ENCODE measurements around the gene KRTAP4-11.
"Not testable (repeated sequence)": the region's sequence is repeated elsewhere in the genome, so short reads cannot be mapped to it uniquely, and the experiment has no call there.

Gene KRTAP4-11

DNA sequence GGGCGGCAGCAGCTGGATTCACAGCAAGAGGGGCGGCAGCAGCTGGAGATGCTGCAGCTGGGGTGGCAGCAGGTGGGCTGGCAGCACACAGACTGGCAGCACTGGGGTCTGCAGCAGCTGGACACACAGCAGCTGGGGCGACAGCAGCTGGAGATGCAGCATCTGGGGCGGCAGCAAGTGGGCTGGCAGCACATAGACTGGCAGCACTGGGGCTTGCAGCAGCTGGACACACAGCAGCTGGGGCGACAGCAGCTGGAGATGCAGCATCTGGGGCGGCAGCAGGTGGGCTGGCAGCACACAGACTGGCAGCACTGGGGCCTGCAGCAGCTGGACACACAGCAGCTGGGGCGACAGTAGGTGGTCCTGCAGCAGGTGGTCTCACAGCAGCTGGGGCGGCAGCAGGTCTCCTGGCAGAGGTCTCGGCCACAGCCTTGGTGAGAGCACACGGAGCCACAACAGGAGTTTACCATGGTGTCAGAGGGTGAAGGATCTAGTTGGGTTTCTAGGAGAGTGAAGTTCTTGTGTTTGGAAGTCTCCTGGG is at the start of gene KRTAP4-11:
Gene KRTAP4-11 (minus strand): TSS at position 528 of the 541 bp plus-strand sequence. CDS start 58 bp downstream, at position 470.
- intact Hi-C loops (cut with micrococcal nuclease); H3K9me3 Mint-ChIP-seq; H3K36me3 Mint-ChIP-seq (ENCODE audit: low read depth); H3K4me3 Mint-ChIP-seq: not testable (repeated sequence)
- Mint-ChIP-seq H3K27me3 (peaks cover 11% of the 10 kb centered on the region), H3K4me1 (ENCODE audit: low read depth) (peaks cover 18% of the 10 kb centered on the region), H3K27ac (peak within 1 kb of the TSS; percentile 56)

GRCh38 chr17:41167561-41167960 is 49.4 kb upstream of the KRTAP4-11 start:
- Mint-ChIP-seq H3K27me3 (peaks cover 9% of the 10 kb centered on the region), H3K36me3 (ENCODE audit: low read depth) (no peaks in the 10 kb centered on the region), H3K27ac (no peak overlapping the region), H3K9me3 (no peaks in the 10 kb centered on the region), H3K4me1 (ENCODE audit: low read depth) (no peaks in the 10 kb centered on the region), H3K4me3 (no peak overlapping the region)
- intact Hi-C loops (cut with micrococcal nuclease): no loop called here

DNA sequence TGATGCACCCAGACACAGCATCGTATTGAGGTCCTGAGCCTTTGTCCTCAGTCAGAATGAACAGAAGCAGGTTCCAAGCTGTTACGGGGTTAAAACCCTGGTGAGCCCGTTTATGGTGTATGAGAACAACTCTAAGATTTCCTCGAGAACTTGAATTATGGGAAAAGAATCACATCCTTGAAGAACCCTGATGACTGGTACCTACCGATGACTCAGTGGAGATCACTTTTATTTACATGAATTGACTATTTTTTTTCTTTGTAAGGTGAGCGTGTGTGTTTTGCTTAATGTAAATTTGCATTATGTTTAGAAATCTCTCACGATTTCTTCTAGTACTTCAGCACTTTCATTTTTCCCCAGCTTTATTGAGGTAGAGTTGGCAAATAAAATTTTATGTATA is 45.7 kb upstream of the KRTAP4-11 start:
- Mint-ChIP-seq H3K4me3 (no peak overlapping the region), H3K9me3 (no peaks in the 10 kb centered on the region), H3K4me1 (ENCODE audit: low read depth) (no peaks in the 10 kb centered on the region), H3K36me3 (ENCODE audit: low read depth) (no peaks in the 10 kb centered on the region), H3K27ac (no peak overlapping the region), H3K27me3 (peaks cover 7% of the 10 kb centered on the region)
- intact Hi-C loops (cut with micrococcal nuclease): no loop called here

DNA sequence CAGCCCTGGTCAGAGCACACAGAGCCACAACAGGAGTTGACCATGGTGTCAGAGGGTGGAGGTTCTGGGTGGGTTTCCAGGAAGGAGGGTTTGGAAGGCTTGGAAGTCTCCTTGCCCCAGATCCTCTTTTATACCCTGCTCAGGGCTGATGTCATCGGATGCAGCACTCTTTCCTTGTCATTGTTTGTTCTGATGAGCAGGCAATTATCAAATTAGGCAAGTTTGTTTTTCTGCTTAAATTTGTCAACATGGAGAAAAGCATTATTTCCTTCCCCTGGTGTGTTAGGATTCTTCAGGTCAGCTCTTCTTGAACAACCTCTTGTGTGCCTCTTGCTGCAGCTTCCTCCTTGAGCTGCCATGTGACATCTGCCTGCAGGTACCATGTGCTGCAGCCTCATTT is 42.5 kb upstream of the KRTAP4-11 start, which contains the start of gene KRTAP4-4:
Gene KRTAP4-4 (minus strand): TSS at position 101 of the 400 bp plus-strand sequence. CDS start 57 bp downstream, at position 44.
- H3K27ac Mint-ChIP-seq: no peak within 1 kb of the TSS
- no peaks in the 10 kb centered on the region for H3K36me3 Mint-ChIP-seq (ENCODE audit: low read depth)
- intact Hi-C loops (cut with micrococcal nuclease): no loop called here
- H3K9me3 Mint-ChIP-seq: no peaks in the 10 kb centered on the region
- no peak within 1 kb of the TSS for H3K4me3 Mint-ChIP-seq
- H3K27me3 Mint-ChIP-seq: peaks cover 6% of the 10 kb centered on the region
- H3K4me1 Mint-ChIP-seq (ENCODE audit: low read depth): peaks cover 6% of the 10 kb centered on the region

GRCh38 chr17:41160190-41160589 is 42.0 kb upstream of the KRTAP4-11 start:
- H3K27me3 Mint-ChIP-seq; H3K36me3 Mint-ChIP-seq (ENCODE audit: low read depth); H3K4me1 Mint-ChIP-seq (ENCODE audit: low read depth): not testable (repeated sequence)

DNA sequence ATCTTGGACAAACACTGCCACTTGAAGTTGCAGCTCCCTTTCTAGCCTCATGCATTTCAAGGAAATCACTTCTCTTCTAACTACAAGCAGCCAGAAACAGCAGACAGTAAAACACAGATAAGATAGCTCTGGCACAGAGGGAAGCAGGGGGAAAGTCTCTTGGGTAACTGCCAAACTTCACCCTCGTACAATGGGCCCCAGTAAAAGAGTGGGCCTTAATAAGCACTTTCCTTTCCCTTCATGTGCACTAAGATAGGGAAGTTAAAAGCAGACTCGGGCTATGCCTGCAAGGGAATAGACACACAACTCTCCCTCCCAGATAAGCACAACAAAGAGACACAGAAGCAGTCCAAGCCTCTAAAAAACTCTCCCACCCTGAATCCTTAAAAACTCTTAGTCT is 35.7 kb upstream of the KRTAP4-11 start:
- no peaks in the 10 kb centered on the region for H3K36me3 Mint-ChIP-seq (ENCODE audit: low read depth)
- peaks cover 7% of the 10 kb centered on the region for H3K27me3 Mint-ChIP-seq
- H3K9me3 Mint-ChIP-seq: no peaks in the 10 kb centered on the region
- no peak overlapping the region for H3K27ac Mint-ChIP-seq
- intact Hi-C loops (cut with micrococcal nuclease): no loop called here
- H3K4me3 Mint-ChIP-seq: no peak overlapping the region
- peaks cover 18% of the 10 kb centered on the region for H3K4me1 Mint-ChIP-seq (ENCODE audit: low read depth)

More at GRCh38 chr17:41160190-41160589, 42.0 kb upstream of the KRTAP4-11 start:
- H3K4me3 Mint-ChIP-seq; intact Hi-C loops (cut with micrococcal nuclease); H3K9me3 Mint-ChIP-seq; H3K27ac Mint-ChIP-seq: not testable (repeated sequence)

DNA sequence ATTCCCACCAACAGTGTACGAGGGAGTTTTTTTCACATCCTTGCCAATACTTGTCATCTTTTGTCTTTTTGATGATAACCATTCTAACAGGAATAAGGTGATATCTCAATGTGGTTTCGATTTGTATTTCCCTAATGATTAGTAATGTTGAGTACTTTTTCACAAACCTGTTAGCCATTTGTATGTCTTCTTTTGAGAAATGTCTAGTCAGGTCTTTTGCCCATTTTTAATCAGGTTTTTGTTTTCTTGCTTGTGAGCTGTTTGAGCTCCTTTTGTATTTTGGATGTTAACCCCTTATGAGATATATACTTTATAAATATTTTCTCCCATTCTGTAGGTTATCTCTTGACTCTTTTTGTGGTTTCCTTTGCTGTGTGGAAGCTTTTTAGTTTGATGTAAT is 33.4 kb upstream of the KRTAP4-11 start:
- intact Hi-C loops (cut with micrococcal nuclease): no loop called here
- Mint-ChIP-seq H3K36me3 (ENCODE audit: low read depth) (no peaks in the 10 kb centered on the region), H3K27ac (no peak overlapping the region), H3K9me3 (no peaks in the 10 kb centered on the region), H3K4me3 (no peak overlapping the region), H3K27me3 (peaks cover 7% of the 10 kb centered on the region), H3K4me1 (ENCODE audit: low read depth) (peaks cover 12% of the 10 kb centered on the region)

- Mint-ChIP-seq H3K9me3 (no peaks in the 10 kb centered on the region), H3K27me3 (peaks cover 7% of the 10 kb centered on the region), H3K4me1 (ENCODE audit: low read depth) (peaks cover 12% of the 10 kb centered on the region), H3K36me3 (ENCODE audit: low read depth) (no peaks in the 10 kb centered on the region), H3K4me3 (no peak overlapping the region), H3K27ac (no peak overlapping the region)
- intact Hi-C loops (cut with micrococcal nuclease): no loop called here
These were observed 31.9 kb upstream of the KRTAP4-11 start for GRCh38 chr17:41150026-41150425.

DNA sequence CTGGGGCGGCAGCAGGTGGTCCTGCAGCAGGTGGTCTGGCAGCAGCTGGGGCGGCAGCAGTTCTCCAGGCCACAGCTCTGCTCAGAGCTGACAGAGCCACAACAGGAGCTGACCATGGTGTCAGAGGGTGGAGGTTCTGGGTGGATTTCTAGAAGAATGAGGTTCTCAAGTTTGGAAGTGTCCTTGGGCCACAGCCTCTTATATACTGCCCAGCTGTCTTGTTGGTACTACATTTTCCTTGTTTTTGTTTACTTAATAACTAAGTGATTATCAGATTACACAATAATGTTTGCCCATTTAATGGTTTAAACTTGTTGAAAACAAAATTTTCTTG is 31.4 kb upstream of the KRTAP4-11 start, which contains the start of gene KRTAP4-5:
Gene KRTAP4-5 (minus strand): TSS at position 174 of the 334 bp plus-strand sequence. CDS start 58 bp downstream, at position 116.
- H3K27ac Mint-ChIP-seq: no peak within 1 kb of the TSS

DNA sequence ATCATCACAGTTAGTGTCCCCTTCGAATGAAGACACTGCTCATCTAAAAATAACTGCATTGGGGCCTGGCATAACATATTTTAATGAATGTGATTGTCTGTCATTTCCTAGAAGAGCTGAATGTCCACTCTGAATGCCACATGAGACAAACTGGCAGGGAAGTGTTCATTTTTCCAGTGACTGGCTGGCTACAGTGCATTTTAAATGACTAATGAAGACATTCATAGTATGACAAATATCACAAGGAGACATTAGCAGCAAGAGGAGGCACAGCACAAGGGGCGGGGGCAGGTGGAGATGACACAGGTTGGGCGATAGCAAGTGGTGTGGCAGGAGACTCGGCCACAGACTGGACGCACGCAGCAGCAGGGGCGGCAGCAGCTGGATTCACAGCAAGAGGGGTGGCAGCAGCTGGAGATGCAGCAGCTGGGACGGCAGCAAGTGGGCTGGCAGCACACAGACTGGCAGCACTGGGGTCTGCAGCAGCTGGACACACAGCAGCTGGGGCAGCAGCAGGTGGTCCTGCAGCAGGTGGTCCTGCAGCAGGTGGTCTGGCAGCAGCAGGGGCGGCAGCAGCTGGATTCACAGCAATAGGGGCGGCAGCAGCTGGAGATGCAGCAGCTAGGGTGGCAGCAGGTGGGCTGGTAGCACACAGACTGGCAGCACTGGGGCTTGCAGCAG is 30.9 kb upstream of the KRTAP4-11 start:
- H3K4me1 Mint-ChIP-seq (ENCODE audit: low read depth); H3K4me3 Mint-ChIP-seq; H3K9me3 Mint-ChIP-seq; intact Hi-C loops (cut with micrococcal nuclease); H3K27ac Mint-ChIP-seq; H3K36me3 Mint-ChIP-seq (ENCODE audit: low read depth); H3K27me3 Mint-ChIP-seq: not testable (repeated sequence)

More for the DNA sequence above, 31.4 kb upstream of the KRTAP4-11 start, which contains the start of gene KRTAP4-5:
- no peak within 1 kb of the TSS for H3K4me3 Mint-ChIP-seq
- peaks cover 12% of the 10 kb centered on the region for H3K4me1 Mint-ChIP-seq (ENCODE audit: low read depth)
- intact Hi-C loops (cut with micrococcal nuclease): no loop called here
- H3K27me3 Mint-ChIP-seq: peaks cover 7% of the 10 kb centered on the region
- H3K36me3 Mint-ChIP-seq (ENCODE audit: low read depth): no peaks in the 10 kb centered on the region
- H3K9me3 Mint-ChIP-seq: no peaks in the 10 kb centered on the region

- peaks cover 7% of the 10 kb centered on the region for H3K27me3 Mint-ChIP-seq
- H3K27ac Mint-ChIP-seq: no peak overlapping the region
- H3K9me3 Mint-ChIP-seq: peaks cover 17% of the 10 kb centered on the region
- H3K4me3 Mint-ChIP-seq: no peak overlapping the region
- intact Hi-C loops (cut with micrococcal nuclease): no loop called here
- no peaks in the 10 kb centered on the region for H3K36me3 Mint-ChIP-seq (ENCODE audit: low read depth)
- H3K4me1 Mint-ChIP-seq (ENCODE audit: low read depth): no peaks in the 10 kb centered on the region
These were observed 29.5 kb upstream of the KRTAP4-11 start for GRCh38 chr17:41147531-41148204.

DNA sequence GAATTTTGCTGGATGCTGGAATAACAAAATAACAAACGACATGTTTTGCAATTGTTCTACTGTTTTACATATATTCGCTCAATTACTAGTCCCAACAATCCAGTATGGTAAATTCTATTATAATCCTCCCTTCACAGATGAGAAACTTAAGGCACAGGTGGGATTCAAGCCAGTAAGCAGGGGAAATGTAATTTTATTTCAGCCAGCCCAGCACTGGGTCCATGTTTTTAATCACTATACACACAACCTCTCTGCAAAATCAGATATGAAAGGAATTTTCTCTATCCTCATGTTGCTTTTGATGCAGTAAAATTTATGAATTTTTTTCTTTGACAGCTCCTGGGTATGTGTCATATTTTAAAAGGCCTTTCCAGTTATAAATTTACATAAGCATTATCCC is 27.1 kb upstream of the KRTAP4-11 start:
- H3K9me3 Mint-ChIP-seq: peaks cover 33% of the 10 kb centered on the region
- no peak overlapping the region for H3K27ac Mint-ChIP-seq
- no peaks in the 10 kb centered on the region for H3K36me3 Mint-ChIP-seq (ENCODE audit: low read depth)
- peaks cover 7% of the 10 kb centered on the region for H3K27me3 Mint-ChIP-seq
- H3K4me1 Mint-ChIP-seq (ENCODE audit: low read depth): peaks cover 5% of the 10 kb centered on the region
- no peak overlapping the region for H3K4me3 Mint-ChIP-seq
- intact Hi-C loops (cut with micrococcal nuclease): no loop called here

GRCh38 chr17:41144846-41145245 is 26.7 kb upstream of the KRTAP4-11 start:
- H3K4me3 Mint-ChIP-seq: no peak overlapping the region
- H3K27me3 Mint-ChIP-seq: peaks cover 7% of the 10 kb centered on the region
- intact Hi-C loops (cut with micrococcal nuclease): no loop called here
- peaks cover 5% of the 10 kb centered on the region for H3K4me1 Mint-ChIP-seq (ENCODE audit: low read depth)
- no peak overlapping the region for H3K27ac Mint-ChIP-seq
- H3K9me3 Mint-ChIP-seq: peaks cover 37% of the 10 kb centered on the region
- H3K36me3 Mint-ChIP-seq (ENCODE audit: low read depth): no peaks in the 10 kb centered on the region

GRCh38 chr17:41141361-41141760 is 23.2 kb upstream of the KRTAP4-11 start:
- Mint-ChIP-seq H3K36me3 (ENCODE audit: low read depth) (no peaks in the 10 kb centered on the region), H3K27me3 (peaks cover 3% of the 10 kb centered on the region), H3K9me3 (peaks cover 55% of the 10 kb centered on the region), H3K4me1 (ENCODE audit: low read depth) (peaks cover 5% of the 10 kb centered on the region), H3K4me3 (no peak overlapping the region), H3K27ac (no peak overlapping the region)
- intact Hi-C loops (cut with micrococcal nuclease): no loop called here

Data from dendritic cell treated with granulocyte-macrophage colony-stimulating factor and Interleukin-4, amounts not matched to agents 40 ng/mL and 50 ng/mL, for 4 days (primary cell).